Body of pancreas (tissue), 4 donors: Measurements from ENCODE around the gene KCNK17.

Experiments used
- CTCF ChIP-seq, 7 experiments: fragments of 450-650 bp in 4 of 7; fragments of 200-600 bp in 3 of 7; sonication (generic) in 3 of 7; IDR thresholded peaks; one replicate each; pipeline ENCODE4 v1.5.1; 2016 to 2019; ENCODE audit warnings: antibody characterized with exemption in 7 of 7
- POLR2A ChIP-seq, 3 donors: fragments of 450-650 bp; IDR thresholded peaks; one replicate each; pipeline ENCODE4 v1.6.1; 2016; ENCODE audit warnings: antibody characterized with exemption in 3 of 3, mild to moderate bottlenecking in 2 of 3

GRCh38 chr6:39347906-39348585 lies 33.8 kb upstream of the KCNK17 start:
- TF ChIP-seq POLR2A (IDR thresholded peaks at IDR 0.05) (no peak), CTCF (IDR thresholded peaks at IDR 0.05) (peak; percentile 75 to 84 (median 81))
